GM06990 (cell line): ENCODE results near the gene CCDC89.

Source experiments
- DNase-seq: peaks from one replicate; pipeline ENCODE4 v3.0.0-alpha.2; 2011; ENCODE audit not compliant: insufficient read length; ENCODE audit errors: extremely low read depth
- H3K27me3 ChIP-seq: replicated peaks from 2 replicates; pipeline ENCODE4 v1.6.0; 2011; ENCODE audit warnings: low read length; ENCODE audit not compliant: control insufficient read depth, insufficient read depth
- H3K36me3 ChIP-seq: 2 replicates; pipeline ENCODE4 v1.5.1; 2011; ENCODE audit warnings: low read length; ENCODE audit not compliant: control insufficient read depth, insufficient read depth
- H3K4me3 ChIP-seq: replicated peaks from 2 replicates; pipeline ENCODE4 v1.5.1; 2011; ENCODE audit warnings: low read depth, mild to moderate bottlenecking, control low read depth, low read length
- TF ChIP-seq, protein P1 (sequence below): IDR thresholded peaks from 2 replicates; pipeline ENCODE4 v1.5.1; 2011; ENCODE audit warnings: low read length, control low read depth, mild to moderate bottlenecking, inconsistent platforms; ENCODE audit not compliant: insufficient read depth, poor library complexity, severe bottlenecking

CCDC89 gene

DNA sequence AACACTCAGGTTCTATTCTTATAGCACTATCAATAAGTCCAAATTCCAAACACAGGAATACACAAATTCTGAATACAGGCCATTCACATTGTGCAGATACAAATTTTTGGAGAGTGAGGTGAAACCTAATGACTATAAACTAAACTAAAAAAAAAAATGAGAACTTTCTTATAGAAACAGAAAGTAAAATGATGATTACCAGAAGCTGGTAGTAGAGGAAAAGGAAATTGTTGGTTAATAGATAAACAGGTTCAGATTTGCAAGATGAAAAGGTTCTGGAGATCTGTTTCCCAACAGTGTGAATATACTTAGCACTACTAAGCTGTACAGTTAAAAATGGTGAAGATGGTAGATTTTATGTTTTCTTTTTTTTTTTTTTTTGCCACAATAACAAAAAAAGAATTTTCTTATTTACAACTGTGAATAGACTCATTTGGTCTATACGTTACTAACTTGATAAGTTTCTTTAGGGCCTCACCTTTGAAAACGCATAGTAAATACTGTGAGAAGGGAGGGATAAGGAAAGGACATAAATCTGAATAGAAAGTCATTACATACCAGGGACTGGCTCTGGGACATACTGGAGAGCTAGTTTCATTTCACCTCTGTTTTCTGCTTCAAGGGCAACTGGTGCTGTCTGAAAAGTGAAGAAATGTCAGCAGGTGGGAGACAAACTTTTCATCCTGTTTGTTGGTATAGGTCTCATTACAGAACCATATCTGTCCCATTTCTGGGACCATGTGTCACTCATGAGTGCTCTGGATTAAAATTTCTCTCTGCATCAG, 14.2 kb upstream of the CCDC89 start:
- Histone ChIP-seq H3K36me3 (no peaks in the 10 kb centered on the region), H3K4me3 (no peak overlapping the region), H3K27me3 (no peaks in the 10 kb centered on the region)
- TF ChIP-seq, protein P1, sequence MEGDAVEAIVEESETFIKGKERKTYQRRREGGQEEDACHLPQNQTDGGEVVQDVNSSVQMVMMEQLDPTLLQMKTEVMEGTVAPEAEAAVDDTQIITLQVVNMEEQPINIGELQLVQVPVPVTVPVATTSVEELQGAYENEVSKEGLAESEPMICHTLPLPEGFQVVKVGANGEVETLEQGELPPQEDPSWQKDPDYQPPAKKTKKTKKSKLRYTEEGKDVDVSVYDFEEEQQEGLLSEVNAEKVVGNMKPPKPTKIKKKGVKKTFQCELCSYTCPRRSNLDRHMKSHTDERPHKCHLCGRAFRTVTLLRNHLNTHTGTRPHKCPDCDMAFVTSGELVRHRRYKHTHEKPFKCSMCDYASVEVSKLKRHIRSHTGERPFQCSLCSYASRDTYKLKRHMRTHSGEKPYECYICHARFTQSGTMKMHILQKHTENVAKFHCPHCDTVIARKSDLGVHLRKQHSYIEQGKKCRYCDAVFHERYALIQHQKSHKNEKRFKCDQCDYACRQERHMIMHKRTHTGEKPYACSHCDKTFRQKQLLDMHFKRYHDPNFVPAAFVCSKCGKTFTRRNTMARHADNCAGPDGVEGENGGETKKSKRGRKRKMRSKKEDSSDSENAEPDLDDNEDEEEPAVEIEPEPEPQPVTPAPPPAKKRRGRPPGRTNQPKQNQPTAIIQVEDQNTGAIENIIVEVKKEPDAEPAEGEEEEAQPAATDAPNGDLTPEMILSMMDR = no peak
- no peak for DNase-seq

DNA sequence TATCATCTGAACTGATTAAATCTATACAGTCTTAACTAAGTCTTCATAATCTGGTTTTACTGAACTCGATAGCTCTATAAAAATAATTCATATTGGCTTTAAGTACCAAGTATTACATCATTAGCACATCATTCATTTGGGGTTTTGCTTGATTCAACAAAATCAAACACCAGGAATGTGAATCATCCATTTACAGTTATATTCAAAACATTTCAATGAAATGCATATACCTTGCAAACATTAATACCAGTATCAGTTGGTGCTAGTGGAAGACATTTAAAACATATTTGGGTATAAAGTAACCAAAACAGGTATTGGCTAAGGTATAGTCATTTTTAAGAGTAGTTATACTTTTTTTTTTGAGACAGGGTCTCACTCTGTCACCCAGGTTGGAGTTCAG, 12.2 kb upstream of the CCDC89 start:
- Histone ChIP-seq H3K4me3 (no peak overlapping the region), H3K36me3 (no peaks in the 10 kb centered on the region), H3K27me3 (no peaks in the 10 kb centered on the region)
- DNase-seq = no peak
- TF ChIP-seq, protein P1 = no peak

DNA sequence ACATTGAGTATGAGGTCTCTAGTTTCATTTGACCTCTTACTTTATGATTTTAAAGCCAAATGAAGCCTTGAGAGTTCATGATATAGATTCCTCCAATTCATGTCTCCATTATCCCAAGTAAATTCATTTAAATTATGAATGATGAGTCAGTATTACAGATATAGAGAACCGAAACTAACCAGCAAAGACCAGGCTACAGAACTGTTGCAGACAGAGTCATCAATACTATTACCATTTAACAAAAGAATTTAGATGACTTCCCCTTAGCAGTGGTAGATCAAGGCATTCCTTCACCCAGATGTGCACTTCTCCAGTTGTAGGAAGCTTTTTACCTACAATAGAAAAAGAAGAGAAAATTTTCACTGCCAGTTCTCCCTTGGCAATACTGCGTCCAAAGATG, 11.8 kb upstream of the CCDC89 start:
- Histone ChIP-seq H3K36me3 (no peaks in the 10 kb centered on the region), H3K27me3 (no peaks in the 10 kb centered on the region), H3K4me3 (no peak overlapping the region)
- DNase-seq = no peak
- TF ChIP-seq, protein P1 = no peak

DNA sequence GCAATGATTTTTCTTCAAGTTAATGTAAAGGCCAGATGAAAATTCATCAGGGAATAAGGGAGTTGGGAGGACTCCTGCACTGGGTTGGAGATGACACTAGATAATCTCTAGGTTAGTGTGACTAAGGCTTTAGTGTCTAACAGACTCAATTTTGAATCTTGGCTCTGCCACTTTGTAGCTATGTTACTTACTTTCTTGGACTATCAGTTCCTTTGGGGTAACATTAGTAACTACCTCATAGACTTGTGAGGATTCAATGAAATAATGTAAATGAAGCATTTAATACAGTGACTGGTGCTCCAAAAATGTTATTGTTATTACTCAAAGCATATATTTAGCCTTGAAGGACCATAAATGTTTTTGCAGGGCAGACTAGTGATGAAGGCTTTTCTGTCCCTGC, 9.6 kb upstream of the CCDC89 start:
- no peak for DNase-seq
- TF ChIP-seq, protein P1 = no peak
- Histone ChIP-seq H3K4me3 (no peak overlapping the region), H3K27me3 (no peaks in the 10 kb centered on the region; the same call in 1 of the 2 replicates), H3K36me3 (no peaks in the 10 kb centered on the region)

DNA sequence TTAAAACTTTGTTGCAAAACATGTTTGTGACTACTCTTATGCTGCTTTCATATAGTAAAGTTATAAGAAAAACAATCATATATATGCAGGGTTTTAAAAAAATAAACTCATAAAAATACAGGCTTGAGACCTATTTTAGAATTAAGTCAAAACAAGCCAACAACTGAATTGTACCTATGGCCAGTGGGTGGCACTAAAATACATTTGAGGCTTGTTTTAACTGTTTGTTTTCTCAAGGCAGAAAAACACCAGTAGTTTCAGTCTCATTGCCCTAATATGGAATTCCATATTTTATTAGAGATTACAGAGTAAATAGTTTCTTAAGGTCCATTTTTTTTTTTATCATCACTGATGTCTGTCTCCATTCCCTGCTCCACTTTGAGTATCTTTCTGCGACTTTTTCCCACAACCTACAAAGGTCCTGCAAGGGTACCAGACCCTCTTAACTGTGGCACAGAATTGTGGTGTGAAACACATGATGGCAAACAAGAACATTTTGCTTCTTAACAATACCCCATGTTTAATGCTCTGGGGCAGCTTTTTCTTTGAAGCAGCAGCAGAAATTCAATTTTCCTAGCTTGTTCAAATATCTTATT, 8.5 kb upstream of the CCDC89 start:
- Histone ChIP-seq H3K4me3 (no peak overlapping the region), H3K27me3 (no peaks in the 10 kb centered on the region; the same call in 1 of the 2 replicates), H3K36me3 (no peaks in the 10 kb centered on the region)
- TF ChIP-seq, protein P1 = peak; percentile 39
- DNase-seq = peak; percentile 9
